GM21619 (cell line): ENCODE measurements around the gene ACAD10.
"Not testable (repeated sequence)": the region's sequence is repeated elsewhere in the genome, so short reads cannot be mapped to it uniquely, and the experiment has no call there.

ENCODE experiments used
- ATAC-seq: cut with Tn5 transposase; IDR thresholded peaks from one replicate; pipeline ENCODE4 v1.9.1; 2021; ENCODE audit not compliant: unreplicated experiment

Gene ACAD10

DNA sequence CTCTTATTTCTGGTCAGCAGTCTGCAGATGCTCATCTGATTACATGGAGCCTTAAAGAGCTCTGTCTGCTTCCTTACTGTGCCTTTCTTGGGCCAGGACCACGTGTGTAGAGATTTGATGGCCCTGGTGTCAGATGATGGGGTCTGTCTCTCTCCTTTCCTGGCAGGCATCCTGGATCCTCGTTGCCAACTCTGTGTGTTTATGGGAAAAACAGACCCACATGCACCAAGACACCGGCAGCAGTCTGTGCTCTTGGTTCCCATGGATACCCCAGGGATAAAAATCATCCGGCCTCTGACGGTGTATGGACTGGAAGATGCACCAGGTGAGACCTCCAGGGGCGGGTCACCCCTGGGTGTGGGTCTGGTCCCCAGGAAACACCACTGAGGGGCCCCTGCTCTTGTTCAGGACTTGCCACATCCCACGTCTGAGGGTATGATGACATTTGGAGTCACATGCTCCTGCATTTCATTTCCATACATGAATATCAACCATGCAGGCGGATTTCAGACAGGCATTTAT lies 62.4 kb downstream of the ACAD10 start:
- ATAC-seq = no peak

DNA sequence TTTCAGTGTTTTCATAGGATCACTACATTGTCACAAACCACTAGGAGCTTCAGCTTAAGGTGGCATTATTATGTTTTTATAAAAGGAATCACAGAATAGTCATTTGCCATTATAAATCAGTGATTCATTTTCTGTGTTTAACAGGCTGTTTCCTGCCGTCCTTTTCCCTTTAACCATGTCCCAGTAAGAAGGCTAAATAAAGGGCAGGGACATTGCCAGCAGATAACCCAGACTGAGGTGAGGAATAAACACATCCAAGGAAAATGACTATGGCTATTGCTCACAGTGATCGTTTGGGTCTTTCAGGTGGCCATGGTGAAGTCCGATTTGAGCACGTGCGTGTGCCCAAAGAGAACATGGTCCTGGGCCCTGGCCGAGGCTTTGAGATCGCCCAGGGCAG lies 63.0 kb downstream of the ACAD10 start:
- no peak for ATAC-seq

DNA sequence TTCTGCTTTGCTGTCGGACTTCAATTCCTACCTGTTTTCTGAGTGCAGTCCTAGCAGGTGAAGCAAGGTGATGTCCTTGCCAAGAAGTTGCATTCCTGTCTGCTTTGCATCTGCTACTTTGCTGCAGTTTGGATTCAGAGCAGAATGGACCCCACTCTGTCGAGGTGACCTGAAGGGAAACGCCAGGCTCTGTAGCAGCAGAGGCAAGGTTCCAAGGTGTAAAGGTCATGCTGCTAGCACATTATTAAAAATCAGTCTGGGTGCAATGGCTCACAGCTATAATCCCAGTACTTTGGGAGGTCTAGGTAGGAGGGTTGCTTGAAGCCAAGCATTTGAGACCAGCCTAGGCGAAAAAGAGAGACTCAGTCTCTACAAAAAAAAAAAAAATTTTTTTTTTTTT lies 63.5 kb downstream of the ACAD10 start:
- ATAC-seq = no peak

DNA sequence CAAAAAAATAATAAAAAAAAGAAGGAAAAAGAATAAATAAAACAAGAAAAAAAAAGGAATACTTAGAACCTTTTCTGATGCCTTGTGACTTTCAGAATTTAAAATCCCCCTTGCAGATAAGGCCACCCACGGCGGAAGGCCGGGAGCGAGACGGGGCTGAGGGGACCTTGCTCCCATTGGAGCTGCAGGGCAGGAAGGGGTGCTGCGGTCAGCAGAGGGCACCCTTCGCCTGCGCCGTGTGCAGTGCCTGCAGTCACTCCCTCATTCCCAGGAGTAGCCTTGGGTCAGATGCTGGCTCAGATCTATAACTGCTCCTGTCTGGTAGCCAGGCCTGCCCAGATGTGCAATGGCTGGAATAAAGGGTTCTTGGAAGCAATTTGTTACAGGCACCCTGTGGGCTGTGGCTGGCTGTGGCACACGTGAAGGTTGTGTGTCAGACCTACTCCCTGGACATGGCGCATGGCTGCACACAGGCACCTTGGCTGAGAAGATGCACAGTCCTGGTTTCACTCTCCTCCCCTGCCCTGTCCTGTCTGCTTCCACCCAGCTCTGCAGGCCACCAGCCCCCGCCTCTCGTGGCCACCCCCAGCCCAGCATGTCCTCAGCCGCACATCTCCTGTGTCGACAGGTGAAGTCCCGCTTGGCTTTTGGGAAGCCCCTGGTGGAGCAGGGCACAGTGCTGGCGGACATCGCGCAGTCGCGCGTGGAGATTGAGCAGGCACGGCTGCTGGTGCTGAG lies 67.5 kb downstream of the ACAD10 start:
- no peak for ATAC-seq

DNA sequence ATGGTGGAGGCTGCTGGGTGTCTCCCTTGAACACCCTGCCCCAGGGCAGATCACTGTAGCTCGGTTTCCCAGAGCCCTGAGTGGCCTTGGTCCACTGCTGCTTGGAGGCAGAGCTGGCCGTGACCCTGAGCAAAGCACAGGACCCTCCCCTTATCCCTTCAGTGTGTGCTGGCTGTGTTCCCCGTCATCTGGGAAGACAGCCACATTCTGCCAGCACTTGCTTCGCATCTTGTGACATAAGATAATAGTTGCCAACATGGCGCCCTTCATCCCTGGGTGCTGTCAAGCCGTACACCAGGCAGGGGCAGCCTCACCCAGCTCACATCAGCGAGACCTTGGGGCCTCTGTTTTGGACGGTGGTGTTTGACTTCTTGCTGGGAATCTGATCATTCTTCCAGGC lies 68.8 kb downstream of the ACAD10 start:
- no peak for ATAC-seq

GRCh38 chr12:111756196-111756595 lies 70.3 kb downstream of the ACAD10 start:
- ATAC-seq = no peak

DNA sequence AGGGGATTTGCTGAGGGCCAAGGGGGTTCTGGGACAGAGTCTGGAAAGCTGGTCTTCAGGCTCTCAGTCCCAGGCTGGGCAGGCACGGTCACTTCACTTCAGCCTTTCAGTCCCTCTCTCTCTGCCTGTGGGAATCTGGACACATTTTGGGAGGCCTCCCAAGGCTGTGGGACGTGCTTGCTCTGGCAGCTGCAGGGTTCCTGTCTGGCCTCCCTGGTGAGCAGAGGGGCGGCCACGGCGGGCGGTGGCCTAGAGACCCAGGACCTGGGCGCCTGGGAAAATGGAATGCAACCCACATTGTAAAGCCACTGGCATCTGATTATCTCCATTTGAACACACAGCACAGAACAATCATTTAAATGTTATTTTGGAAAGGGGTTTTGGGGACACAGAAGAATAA lies 70.8 kb downstream of the ACAD10 start:
- ATAC-seq = no peak

DNA sequence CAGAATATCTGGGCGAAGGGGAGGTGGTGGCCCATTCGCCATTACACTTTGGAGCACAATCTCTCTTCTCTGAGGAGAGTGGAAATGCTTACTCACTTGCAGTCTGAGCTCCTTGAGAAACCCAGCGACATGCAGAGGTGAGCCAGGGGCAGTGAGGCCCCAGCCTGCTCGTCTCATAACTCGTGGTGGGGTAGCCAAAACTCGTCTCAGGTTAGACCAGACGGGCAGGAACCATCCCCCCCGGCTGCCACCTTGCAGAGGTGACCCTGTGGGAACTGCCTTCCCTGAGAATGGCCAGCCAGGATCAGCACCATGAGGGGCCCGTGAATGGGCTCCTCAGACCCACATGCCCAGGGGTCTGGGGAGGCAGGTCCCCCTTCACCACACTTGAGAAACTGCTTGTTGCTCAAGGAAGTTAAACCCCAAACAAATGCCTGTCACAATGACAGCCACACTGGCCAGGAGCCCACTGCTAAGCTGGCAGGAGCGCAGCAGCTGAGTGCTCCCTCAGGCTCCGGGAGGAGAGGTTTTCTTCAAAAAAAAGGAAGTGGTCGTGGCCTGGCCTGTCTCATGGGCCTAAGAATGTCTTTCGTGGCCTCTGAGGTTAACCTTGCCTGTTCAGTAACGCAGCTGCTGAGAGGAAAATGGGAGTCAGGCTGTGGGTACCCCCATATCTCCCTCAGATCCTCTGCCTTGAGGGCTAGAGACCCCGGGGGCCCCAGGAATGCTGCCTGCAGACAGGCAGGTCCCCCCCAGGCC lies 71.7 kb downstream of the ACAD10 start:
- ATAC-seq = no peak

GRCh38 chr12:111758120-111758561 lies 72.3 kb downstream of the ACAD10 start:
- no peak for ATAC-seq

- no peak for ATAC-seq
Observed at GRCh38 chr12:111759271-111759670, 73.4 kb downstream of the ACAD10 start.

DNA sequence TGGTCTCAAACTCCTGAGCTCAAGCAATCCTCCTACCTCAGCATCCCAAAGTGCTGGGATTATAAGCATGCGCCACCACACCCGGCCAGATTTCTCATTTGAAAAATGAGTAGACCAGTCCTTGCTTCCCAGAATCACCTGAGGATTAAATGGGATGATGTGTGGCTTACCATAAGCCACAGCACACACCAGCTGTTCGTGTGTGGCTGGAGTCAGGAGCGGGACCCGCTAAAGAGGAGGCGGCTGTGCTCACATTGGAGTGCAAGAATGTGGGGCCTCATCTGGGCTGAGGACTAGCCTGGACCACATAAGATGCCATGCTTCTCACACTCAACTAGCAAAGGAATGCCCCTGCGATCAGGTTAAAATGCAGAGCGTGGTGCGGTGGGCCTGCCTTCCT lies 74.1 kb downstream of the ACAD10 start:
- ATAC-seq = no peak

DNA sequence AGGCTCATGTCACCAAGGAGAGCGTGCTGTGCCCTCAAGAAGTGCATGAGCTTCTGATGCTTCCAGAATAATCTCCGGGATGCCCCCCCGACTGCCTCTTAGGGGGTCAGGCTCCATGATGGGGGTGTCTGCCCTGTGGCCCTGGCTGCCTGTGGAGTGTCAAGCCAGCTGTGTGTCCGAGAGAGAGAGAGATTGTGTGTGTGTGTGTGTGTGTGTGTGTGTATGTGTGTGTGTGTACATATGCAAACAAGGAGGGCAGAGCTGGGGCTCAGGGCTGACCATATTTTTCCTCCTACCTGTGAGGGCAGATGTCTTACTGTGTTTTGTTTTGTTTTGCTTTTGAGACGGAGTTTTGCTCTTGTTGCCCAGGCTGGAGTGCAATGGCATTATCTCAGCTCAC lies 75.2 kb downstream of the ACAD10 start:
- ATAC-seq = no peak

DNA sequence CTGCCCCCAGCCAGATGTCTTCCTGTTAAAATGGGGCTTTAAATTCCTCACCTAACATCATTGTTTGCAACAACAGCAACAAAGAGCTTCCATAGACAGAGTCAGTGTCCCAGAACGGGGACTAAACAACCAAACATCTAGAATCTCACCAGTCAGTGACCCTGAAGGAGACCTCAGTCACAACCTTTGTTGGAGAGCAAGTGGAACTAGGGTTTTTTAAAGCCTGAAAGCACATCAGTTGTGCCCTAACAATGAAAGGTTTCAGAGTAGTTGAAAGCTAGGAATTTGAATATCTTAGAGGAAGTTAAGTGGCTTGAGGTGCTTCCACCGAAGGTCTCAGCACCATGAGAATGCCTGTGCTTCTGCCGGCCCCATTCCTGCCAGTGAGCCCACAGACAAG lies 75.9 kb downstream of the ACAD10 start:
- no peak for ATAC-seq

- ATAC-seq = not testable (repeated sequence)
Observed at GRCh38 chr12:111763552-111763951, 77.7 kb downstream of the ACAD10 start.

DNA sequence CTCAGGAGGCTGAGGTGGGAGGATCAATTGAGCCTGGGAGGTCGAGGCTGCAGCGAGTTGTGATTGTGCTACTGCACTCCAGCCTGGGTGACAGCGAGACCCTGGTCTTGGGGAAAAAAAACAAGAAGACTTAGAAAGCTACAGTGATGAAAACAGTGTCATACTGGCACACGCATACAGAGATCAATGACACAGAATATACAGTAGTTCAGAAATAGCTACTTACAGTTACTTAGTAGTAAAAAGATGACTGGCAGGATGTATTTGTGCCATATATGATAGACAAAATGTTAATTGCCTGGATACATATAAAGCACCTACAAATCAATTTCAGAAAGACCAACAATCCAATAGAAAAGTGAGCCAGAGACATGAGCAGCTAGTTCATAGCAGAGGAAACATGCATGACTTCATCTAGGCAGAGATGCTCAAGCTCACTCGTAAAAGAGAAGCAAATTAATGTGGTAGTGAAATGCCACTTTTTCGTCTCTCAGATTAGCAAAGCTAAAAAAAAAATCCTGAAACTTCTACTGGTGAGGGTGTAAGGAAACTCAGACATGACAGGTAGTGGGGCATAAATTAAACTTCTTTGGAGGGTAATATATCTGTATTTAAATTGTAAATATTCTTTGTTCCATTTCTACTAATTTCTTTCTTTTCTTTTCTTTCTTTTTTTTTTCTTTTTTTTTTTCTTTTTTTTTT lies 78.4 kb downstream of the ACAD10 start:
- peak; percentile 48 for ATAC-seq

DNA sequence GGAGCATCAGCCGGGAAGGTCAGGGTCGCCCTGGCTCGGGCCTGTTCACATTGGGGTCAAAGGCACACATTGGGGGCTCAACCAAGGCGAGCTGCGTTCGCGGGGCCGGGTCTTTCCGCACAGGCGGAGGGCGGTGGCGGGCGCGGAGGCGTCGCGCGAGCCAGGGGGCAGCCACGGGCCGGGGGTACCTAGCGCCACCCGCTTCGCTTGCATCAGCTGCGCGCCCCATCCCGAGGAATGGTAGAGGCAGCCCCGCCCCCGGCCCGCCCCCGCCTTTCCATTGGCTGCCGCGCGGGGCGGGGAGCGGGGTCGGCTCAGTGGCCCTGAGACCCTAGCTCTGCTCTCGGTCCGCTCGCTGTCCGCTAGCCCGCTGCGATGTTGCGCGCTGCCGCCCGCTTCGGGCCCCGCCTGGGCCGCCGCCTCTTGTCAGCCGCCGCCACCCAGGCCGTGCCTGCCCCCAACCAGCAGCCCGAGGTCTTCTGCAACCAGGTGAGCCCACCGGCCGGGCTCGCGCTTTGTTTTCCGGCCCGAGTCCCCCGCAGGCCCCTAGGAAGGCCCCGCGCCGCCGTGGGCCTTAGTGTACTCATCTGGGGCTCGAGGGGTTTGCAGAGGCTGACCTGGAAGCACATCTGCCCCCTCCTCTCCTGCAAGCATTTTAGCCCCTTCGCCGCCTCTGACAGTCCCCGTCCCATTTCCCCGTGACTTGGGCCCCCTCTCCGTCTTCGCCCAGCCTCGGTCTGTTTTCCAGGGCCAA lies 80.9 kb downstream of the ACAD10 start, which contains the start of gene ALDH2:
ALDH2 (plus strand) TSS at position 326 of the 754 bp plus-strand sequence; CDS start at position 376, 50 bp downstream.
- no peak for ATAC-seq

DNA sequence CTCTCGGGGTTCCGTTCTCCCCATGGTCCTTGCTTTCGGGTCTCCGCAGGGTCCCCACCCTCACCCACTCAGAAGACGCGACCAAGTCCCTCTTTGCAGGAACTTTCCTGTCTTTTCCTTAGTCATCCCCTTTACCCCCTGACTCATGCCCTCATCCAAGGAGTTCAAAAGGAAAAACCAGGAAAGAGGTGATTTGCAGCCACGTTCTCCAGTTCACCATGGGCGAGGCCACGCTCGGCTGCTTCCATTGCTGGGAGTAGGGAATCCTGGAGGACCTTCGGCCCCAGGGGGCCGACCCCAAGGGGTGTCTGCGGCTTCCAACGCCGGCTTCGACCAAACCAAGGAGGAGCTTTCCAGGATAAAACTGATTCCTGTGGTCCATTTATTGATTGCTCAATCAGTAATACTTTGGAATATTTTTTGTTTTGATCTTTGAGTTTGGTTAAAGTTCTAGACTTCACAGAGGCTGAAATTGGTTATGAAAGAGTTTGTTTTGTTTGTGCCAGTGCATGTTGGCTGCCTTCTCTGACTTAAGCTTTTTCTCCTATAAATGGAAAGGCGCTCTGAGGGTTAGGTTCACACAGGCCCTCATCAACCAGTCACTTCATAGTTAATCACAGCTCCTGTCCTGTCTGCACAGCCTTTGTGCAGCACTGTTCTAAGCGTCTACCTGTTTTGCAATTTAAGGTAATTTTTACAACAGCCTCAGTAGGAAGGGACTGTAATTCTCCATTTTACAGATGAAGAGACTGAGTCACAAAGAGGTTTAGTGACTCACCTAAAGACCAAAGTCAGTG lies 81.7 kb downstream of the ACAD10 start:
- no peak for ATAC-seq

- no peak for ATAC-seq
Observed at GRCh38 chr12:111768159-111768895, 82.5 kb downstream of the ACAD10 start.

DNA sequence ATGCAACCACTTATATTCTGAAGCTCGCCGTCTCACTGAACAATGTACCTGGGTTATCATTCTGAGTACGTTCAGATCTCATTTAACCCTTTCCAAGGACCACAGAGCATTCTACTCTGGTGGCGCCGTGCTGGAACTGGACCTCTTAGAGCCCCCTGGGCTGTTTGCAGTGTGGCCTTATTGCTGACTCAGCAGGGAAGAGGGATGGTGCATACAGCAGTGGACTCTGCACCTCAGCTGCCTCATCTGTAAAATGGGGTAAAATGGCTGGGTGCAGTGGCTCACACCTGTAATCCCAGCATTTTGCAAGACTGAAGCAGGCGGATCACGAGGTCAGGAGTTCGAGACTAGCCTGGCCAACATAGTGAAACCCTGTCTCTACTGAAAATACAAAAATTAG lies 83.7 kb downstream of the ACAD10 start:
- no peak for ATAC-seq
